ENCODE data around the gene FUZ.

Gene FUZ

DNA sequence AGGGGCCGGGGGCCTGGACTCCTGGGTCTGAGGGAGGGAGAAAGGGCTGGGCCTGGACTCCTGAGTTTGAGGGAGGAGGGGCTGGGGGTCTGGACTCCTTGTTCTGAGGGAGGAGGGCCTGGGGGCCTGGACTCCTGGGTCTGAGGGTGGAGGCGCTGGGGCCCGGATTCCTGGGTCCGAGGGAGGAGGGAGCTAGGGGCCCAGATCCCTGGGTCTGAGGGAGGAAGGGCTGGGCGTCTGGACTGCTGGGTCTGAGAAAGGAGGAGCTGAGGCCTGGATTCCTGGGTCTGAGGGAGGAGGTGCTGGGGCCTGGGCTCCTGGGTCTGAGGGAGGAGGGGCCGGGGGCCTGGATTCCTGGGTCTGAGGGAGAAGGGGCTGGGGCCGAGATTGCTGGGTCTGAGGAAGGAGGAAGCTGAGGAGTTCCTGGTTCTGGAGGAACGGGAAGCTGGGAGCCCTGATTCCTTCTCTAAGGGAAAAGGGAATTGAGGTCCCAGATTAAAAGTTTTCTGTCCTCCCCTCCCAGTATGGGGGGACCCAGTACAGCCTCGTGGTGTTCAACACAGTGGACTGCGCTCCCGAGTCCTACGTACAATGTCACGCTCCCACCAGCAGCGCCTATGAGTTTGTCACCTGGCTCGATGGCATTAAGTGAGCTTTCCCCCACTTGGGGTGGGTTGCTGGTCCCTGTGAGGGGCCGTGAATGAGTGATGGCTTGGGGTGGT lies 5.7 kb upstream of the FUZ start:
- peak overlapping the region; percentile 84 for H3K4me3 ChIP-seq
- no peak for DNase-seq (ENCODE audit: low read depth, low spot score)
- peaks cover 10% of the 10 kb centered on the region; the same call in 1 of the 2 replicates for H3K36me3 ChIP-seq (ENCODE audit: insufficient read depth, low read length)
- H3K9me3 ChIP-seq (ENCODE audit: low read depth, low read length): no peaks in the 10 kb centered on the region
- TF ChIP-seq POLR2AphosphoS5 (IDR thresholded peaks at IDR 0.05; ENCODE audit: borderline replicate concordance, low read depth, low read length) (no peak), EZH2 (IDR thresholded peaks at IDR 0.05) (no peak), FOXP2 (optimal IDR thresholded peaks at IDR 0.05; ENCODE audit: control extremely low read depth, extremely low read length, insufficient read depth) (no peak)
- H3K9ac ChIP-seq (ENCODE audit: insufficient read length): peak overlapping the region; percentile 85
- H3K27ac ChIP-seq: no peak overlapping the region

DNA sequence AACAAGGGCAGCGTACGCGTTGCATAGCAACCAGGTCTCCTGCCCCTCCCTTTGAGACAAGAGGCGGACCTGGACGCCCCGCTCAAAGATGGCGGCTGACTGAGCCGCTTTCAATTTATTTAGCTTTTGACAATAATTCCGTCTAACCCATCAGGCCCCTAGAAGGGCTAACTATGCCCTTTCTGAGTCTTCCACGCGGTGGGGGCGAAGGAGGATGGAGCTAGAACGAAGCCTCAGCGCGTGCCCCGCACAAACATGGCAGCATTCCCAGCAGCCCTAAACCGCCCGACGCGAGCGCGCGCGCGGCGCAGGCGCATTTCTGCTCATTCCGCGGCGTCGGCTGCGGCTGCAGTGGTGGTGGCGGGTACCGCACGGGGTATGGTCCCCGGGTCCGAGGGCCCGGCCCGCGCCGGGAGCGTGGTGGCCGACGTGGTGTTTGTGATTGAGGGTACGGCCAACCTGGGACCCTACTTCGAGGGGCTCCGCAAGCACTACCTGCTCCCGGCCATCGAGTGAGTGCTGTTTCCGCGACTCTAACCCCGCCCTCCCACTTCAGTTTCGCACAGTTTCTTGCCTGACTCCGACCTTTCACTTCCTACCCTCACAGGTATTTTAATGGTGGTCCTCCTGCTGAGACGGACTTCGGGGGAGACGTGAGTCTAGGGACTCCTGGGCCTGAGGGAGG lies 5.0 kb upstream of the FUZ start, which contains the start of gene MED25:
Gene MED25, plus strand, starts transcription at position 326 of the 685 bp plus-strand sequence. Its CDS starts 53 bp downstream, at position 379.
- H3K27ac ChIP-seq: peak within 1 kb of the TSS; percentile 94
- DNase-seq (ENCODE audit: low read depth, low spot score): peak; percentile 53
- H3K4me3 ChIP-seq: peak within 1 kb of the TSS; percentile 84
- peak within 1 kb of the TSS; percentile 85 for H3K9ac ChIP-seq (ENCODE audit: insufficient read length)
- peaks cover 4% of the 10 kb centered on the region; the same call in 1 of the 2 replicates for H3K36me3 ChIP-seq (ENCODE audit: insufficient read depth, low read length)
- TF ChIP-seq POLR2AphosphoS5 (IDR thresholded peaks at IDR 0.05; ENCODE audit: borderline replicate concordance, low read depth, low read length) (peak; percentile 81; the same call in 1 of the 2 replicates), FOXP2 (optimal IDR thresholded peaks at IDR 0.05; ENCODE audit: control extremely low read depth, extremely low read length, insufficient read depth) (no peak)
- H3K9me3 ChIP-seq (ENCODE audit: low read depth, low read length): no peaks in the 10 kb centered on the region

DNA sequence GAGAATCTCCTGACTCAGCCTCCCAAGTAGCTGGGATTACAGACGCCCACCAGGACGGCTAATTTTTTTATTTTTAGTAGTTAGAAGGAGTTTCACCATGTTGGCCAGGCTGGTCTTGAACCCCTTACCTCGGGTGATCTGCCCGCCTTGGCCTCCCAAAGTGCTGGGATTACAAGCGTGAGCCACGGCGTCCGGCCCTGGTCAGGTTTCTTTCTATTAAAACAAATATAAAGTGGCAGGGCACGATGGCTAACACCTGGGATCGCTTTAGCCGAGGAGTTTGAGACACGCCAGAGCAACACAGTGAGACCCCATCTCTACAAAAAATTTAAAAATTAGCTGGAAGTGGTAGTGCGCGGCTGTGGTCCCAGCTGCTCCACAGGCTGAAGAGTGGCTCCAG lies 3.5 kb upstream of the FUZ start:
- TF ChIP-seq FOXP2 (optimal IDR thresholded peaks at IDR 0.05; ENCODE audit: control extremely low read depth, extremely low read length, insufficient read depth) (no peak), EZH2 (IDR thresholded peaks at IDR 0.05) (no peak), POLR2AphosphoS5 (IDR thresholded peaks at IDR 0.05; ENCODE audit: borderline replicate concordance, low read depth, low read length) (no peak)
- H3K27ac ChIP-seq: peak overlapping the region; percentile 82; the same call in 1 of the 2 replicates
- H3K9me3 ChIP-seq (ENCODE audit: low read depth, low read length): no peaks in the 10 kb centered on the region
- H3K4me3 ChIP-seq: peak overlapping the region; percentile 84; the same call in 1 of the 2 replicates
- H3K9ac ChIP-seq (ENCODE audit: insufficient read length): no peak overlapping the region
- DNase-seq (ENCODE audit: low read depth, low spot score): no peak
- H3K36me3 ChIP-seq (ENCODE audit: insufficient read depth, low read length): no peaks in the 10 kb centered on the region; the same call in 1 of the 2 replicates

DNA sequence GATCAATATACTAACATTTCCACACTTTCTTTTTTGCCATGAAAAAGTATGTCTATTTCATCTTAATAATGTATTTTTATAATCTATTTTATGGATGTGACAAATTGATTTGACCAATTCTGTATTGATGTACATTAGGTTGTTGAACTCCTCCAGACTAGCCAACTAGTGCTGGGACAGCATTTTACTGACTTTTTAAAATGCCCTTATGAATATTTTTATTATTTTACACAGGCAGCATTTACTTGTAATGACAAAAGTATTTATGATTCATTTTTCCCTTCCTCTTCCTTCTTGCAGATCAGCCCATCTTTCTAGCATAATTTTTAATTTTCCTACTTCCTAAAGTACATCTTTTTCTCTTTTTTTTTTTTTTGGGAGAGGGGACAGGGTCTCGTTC lies 918 bp upstream of the FUZ start:
- Histone ChIP-seq H3K27ac (peak overlapping the region; percentile 84; the same call in 1 of the 2 replicates), H3K4me3 (peak overlapping the region; percentile 87), H3K36me3 (ENCODE audit: insufficient read depth, low read length) (no peaks in the 10 kb centered on the region), H3K9ac (ENCODE audit: insufficient read length) (peak overlapping the region; percentile 65), H3K9me3 (ENCODE audit: low read depth, low read length) (no peaks in the 10 kb centered on the region)
- TF ChIP-seq EZH2 (IDR thresholded peaks at IDR 0.05) (no peak), POLR2AphosphoS5 (IDR thresholded peaks at IDR 0.05; ENCODE audit: borderline replicate concordance, low read depth, low read length) (no peak)
- no peak for DNase-seq (ENCODE audit: low read depth, low spot score)

DNA sequence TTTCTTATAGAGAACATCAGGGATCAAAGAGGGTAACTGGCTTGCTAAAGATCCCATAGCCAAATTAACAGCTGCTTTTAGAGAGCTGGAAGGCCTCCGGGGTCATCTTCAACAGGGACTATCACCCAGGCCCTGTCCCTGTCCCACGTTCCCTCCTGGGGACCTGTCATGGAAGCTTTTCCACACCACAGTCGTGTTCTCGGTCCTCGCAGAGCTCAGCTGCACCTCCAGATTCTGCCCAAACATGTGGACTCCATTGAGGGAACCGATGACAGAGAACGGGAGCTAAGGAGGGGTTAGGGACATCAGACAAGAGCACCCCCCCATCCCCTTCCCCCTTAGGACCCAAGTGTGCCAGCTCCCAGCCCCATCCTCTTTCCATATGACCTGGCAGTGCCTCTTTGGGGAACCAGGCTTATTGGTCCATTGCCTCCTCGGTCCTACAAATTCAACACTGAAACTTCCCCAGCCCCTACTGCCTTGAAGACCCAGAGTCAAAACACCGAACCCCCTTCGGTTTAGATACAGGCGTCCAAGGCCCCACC lies 568 bp downstream of the FUZ start:
- Histone ChIP-seq H3K27ac (peak overlapping the region; percentile 84), H3K9ac (ENCODE audit: insufficient read length) (peak overlapping the region; percentile 80), H3K9me3 (ENCODE audit: low read depth, low read length) (no peaks in the 10 kb centered on the region), H3K4me3 (peak overlapping the region; percentile 87), H3K36me3 (ENCODE audit: insufficient read depth, low read length) (peaks cover 6% of the 10 kb centered on the region; the same call in 1 of the 2 replicates)
- no peak for TF ChIP-seq FOXP2 (optimal IDR thresholded peaks at IDR 0.05; ENCODE audit: control extremely low read depth, extremely low read length, insufficient read depth)
- no peak for DNase-seq (ENCODE audit: low read depth, low spot score)

DNA sequence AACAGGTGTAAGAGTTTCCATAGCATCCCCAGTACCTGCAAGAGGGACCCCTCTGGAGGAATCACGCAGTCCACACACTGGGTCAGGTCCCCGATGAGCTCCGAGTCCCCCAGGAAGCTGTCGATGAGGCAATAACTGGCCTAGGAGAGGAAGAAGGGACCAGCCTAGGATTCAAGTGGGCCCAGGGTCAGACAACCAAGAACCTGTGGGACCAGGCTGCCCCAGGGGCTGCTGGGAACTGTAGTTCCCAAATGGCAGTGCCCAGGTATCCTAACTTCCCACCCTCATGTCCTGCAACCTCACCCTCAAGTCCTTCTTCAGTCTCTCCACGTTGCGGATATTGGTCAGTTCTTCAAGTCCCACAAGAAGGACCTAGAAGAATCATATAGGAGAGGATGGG lies 1.8 kb downstream of the FUZ start:
- no peak overlapping the region for H3K4me3 ChIP-seq
- no peak for TF ChIP-seq POLR2AphosphoS5 (IDR thresholded peaks at IDR 0.05; ENCODE audit: borderline replicate concordance, low read depth, low read length)
- TF ChIP-seq EZH2 (IDR thresholded peaks at IDR 0.05): no peak
- no peak for TF ChIP-seq FOXP2 (optimal IDR thresholded peaks at IDR 0.05; ENCODE audit: control extremely low read depth, extremely low read length, insufficient read depth)
- H3K9me3 ChIP-seq (ENCODE audit: low read depth, low read length): no peaks in the 10 kb centered on the region
- peaks cover 6% of the 10 kb centered on the region; the same call in 1 of the 2 replicates for H3K36me3 ChIP-seq (ENCODE audit: insufficient read depth, low read length)
- no peak overlapping the region for H3K27ac ChIP-seq
- H3K9ac ChIP-seq (ENCODE audit: insufficient read length): no peak overlapping the region
- DNase-seq (ENCODE audit: low read depth, low spot score): no peak

DNA sequence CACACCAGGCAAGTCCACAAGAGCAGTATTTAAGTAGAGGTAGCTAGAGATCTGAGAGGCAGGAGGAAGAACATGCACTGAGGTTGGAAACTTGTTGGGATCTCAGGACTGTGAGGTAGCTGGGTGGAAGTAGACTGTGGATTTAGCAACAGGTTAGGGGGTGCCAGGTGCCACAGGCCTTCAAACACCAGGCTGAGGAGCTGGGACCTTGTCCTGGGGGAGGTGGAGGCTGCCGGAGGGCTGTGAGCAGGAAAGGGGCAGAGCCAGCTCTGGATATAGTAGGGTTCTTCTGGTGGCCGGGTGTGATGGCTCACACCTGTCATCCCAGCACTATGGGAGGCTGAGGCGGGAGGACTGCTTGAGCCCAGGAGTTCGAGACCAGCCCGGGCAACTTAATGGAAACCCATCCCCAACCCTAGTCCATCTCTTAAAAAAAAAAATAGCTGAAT lies 3.1 kb downstream of the FUZ start:
- peak overlapping the region; percentile 45 for H3K9ac ChIP-seq (ENCODE audit: insufficient read length)
- peaks cover 7% of the 10 kb centered on the region; the same call in 1 of the 2 replicates for H3K36me3 ChIP-seq (ENCODE audit: insufficient read depth, low read length)
- H3K9me3 ChIP-seq (ENCODE audit: low read depth, low read length): no peaks in the 10 kb centered on the region
- 0 out of 2 replicates have a peak overlapping the region, but pooled peaks have one; percentile 17 for H3K4me3 ChIP-seq
- DNase-seq (ENCODE audit: low read depth, low spot score): no peak
- peak overlapping the region; percentile 78 for H3K27ac ChIP-seq
- TF ChIP-seq POLR2AphosphoS5 (IDR thresholded peaks at IDR 0.05; ENCODE audit: borderline replicate concordance, low read depth, low read length) (no peak), FOXP2 (optimal IDR thresholded peaks at IDR 0.05; ENCODE audit: control extremely low read depth, extremely low read length, insufficient read depth) (no peak), EZH2 (IDR thresholded peaks at IDR 0.05) (no peak)
